Measurements from ENCODE around the gene KLRD1. TPM values are rescaled to one million over a fixed set of nuclear protein-coding genes. Genes with fewer than 3 reads are reported as not detected.

The KLRD1 gene
- total RNA-seq, 2 donors from 2014 or later, result 0.59 to 2.2 TPM

DNA sequence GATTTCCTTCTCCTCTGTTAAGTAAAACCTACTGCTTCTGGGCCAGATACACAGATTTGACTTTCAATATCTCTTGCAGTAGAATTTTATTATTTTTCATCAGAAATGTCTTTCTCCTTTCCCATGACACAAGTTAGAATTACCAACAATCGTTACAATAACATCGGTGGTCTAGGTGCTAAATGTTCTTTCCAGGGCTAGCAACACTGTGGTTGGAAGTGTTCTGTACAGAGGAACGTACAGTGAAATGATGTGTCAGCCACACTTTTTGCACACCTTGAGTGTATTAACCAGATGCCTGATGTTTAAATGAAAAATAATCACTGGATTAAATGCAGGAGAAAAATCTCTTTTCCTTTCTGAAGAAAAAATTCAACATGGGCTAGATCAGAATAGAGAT is 27.7 kb upstream of the KLRD1 start:
- H3K9me3 ChIP-seq (ENCODE audit: control insufficient read depth, low read length), result no peaks in the 10 kb centered on the region
- no peak overlapping the region for H3K4me3 ChIP-seq (ENCODE audit: low read length)
- H3K27me3 Mint-ChIP-seq (ENCODE audit: insufficient read depth), result no peaks in the 10 kb centered on the region
- WGBS, 2 experiments (ENCODE audit: insufficient coverage in 1 of 2, insufficient read length in 1 of 2), result 95 to 96% methylated on average over 3 of the region's 3 CpGs
- no peak overlapping the region for H3K4me3 Mint-ChIP-seq
- no peak overlapping the region for H3K27ac Mint-ChIP-seq
- no peaks in the 10 kb centered on the region for H3K27me3 ChIP-seq (ENCODE audit: control insufficient read depth, insufficient read depth, low read length, poor library complexity, severe bottlenecking)
- H3K36me3 ChIP-seq (ENCODE audit: control insufficient read depth, insufficient read depth, low read length), result no peaks in the 10 kb centered on the region
- no peak for DNase-seq
- H3K9ac ChIP-seq (ENCODE audit: extremely low read depth, low read length, poor library complexity, severe bottlenecking), result no peak overlapping the region
- no peaks in the 10 kb centered on the region for H3K36me3 Mint-ChIP-seq (ENCODE audit: low read depth)
- no peak overlapping the region for H3K27ac ChIP-seq (ENCODE audit: low read depth, low read length)
- TF ChIP-seq, protein P1, sequence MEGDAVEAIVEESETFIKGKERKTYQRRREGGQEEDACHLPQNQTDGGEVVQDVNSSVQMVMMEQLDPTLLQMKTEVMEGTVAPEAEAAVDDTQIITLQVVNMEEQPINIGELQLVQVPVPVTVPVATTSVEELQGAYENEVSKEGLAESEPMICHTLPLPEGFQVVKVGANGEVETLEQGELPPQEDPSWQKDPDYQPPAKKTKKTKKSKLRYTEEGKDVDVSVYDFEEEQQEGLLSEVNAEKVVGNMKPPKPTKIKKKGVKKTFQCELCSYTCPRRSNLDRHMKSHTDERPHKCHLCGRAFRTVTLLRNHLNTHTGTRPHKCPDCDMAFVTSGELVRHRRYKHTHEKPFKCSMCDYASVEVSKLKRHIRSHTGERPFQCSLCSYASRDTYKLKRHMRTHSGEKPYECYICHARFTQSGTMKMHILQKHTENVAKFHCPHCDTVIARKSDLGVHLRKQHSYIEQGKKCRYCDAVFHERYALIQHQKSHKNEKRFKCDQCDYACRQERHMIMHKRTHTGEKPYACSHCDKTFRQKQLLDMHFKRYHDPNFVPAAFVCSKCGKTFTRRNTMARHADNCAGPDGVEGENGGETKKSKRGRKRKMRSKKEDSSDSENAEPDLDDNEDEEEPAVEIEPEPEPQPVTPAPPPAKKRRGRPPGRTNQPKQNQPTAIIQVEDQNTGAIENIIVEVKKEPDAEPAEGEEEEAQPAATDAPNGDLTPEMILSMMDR (conservative IDR thresholded peaks at IDR 0.05), result no peak
- H3K4me1 Mint-ChIP-seq, result no peaks in the 10 kb centered on the region
- H3K4me1 ChIP-seq (ENCODE audit: control insufficient read depth, insufficient read depth, low read length), result no peaks in the 10 kb centered on the region
- peaks cover 2% of the 10 kb centered on the region for H3K9me3 Mint-ChIP-seq

DNA sequence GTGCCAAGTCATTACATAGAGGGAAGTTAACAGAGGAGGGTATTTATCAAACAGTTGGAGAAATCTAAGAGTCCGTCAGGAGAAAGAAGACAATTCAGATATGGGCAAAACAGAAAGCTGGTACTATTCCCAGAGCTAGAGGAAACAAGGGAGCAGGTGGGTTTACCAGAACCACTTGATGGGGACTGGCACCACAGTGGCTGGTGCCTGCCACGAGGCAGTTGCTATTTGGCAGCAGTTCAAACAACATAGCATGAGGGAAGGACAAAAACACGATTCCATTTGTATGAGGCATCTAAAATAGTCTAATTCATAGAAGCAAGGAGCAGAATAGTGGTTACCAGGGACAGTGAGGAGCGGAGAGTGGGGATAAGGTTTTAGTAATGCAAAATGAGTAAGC is 24.6 kb upstream of the KLRD1 start:
- DNase-seq, result no peak
- Mint-ChIP-seq H3K9me3 (no peaks in the 10 kb centered on the region), H3K27me3 (ENCODE audit: insufficient read depth) (no peaks in the 10 kb centered on the region), H3K4me3 (no peak overlapping the region), H3K27ac (no peak overlapping the region), H3K36me3 (ENCODE audit: low read depth) (no peaks in the 10 kb centered on the region), H3K4me1 (no peaks in the 10 kb centered on the region)
- no peaks in the 10 kb centered on the region for H3K36me3 ChIP-seq (ENCODE audit: control insufficient read depth, insufficient read depth, low read length)
- H3K4me1 ChIP-seq (ENCODE audit: control insufficient read depth, insufficient read depth, low read length), result no peaks in the 10 kb centered on the region
- 85 to 95% methylated on average over 3 to 4 of the region's 4 CpGs for WGBS, 2 experiments (ENCODE audit: insufficient coverage in 1 of 2, insufficient read length in 1 of 2)
- H3K9ac ChIP-seq (ENCODE audit: extremely low read depth, low read length, poor library complexity, severe bottlenecking), result no peak overlapping the region
- H3K27me3 ChIP-seq (ENCODE audit: control insufficient read depth, insufficient read depth, low read length, poor library complexity, severe bottlenecking), result no peaks in the 10 kb centered on the region
- H3K4me3 ChIP-seq (ENCODE audit: low read length), result no peak overlapping the region
- no peaks in the 10 kb centered on the region for H3K9me3 ChIP-seq (ENCODE audit: control insufficient read depth, low read length)
- H3K27ac ChIP-seq (ENCODE audit: low read depth, low read length), result no peak overlapping the region
- TF ChIP-seq, protein P1 (conservative IDR thresholded peaks at IDR 0.05), result no peak

DNA sequence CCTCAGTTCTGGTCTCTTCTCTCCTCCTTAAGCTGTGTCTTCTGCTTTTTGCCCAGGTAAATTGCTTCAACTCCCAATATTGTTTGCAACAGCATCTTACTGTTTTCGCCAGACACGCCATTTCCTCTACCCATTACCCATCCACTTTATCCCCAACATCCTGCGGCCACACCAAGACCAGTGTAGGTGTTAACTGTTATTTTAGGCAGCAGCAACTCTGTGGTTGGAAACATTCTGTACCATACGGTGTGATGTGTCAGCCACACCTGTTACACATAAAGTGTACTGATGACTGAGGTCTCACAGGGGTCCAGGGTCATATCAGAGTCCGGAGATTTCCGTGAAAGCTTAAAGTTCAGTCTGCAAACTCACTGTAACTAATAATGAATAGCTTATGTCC is 21.8 kb upstream of the KLRD1 start:
- no peak for DNase-seq

More for the DNA sequence above, 21.8 kb upstream of the KLRD1 start:
- H3K27me3 Mint-ChIP-seq (ENCODE audit: insufficient read depth), result no peaks in the 10 kb centered on the region
- Histone ChIP-seq H3K36me3 (ENCODE audit: control insufficient read depth, insufficient read depth, low read length) (no peaks in the 10 kb centered on the region), H3K4me3 (ENCODE audit: low read length) (no peak overlapping the region), H3K9me3 (ENCODE audit: control insufficient read depth, low read length) (no peaks in the 10 kb centered on the region), H3K9ac (ENCODE audit: extremely low read depth, low read length, poor library complexity, severe bottlenecking) (no peak overlapping the region), H3K27me3 (ENCODE audit: control insufficient read depth, insufficient read depth, low read length, poor library complexity, severe bottlenecking) (no peaks in the 10 kb centered on the region), H3K27ac (ENCODE audit: low read depth, low read length) (no peak overlapping the region), H3K4me1 (ENCODE audit: control insufficient read depth, insufficient read depth, low read length) (no peaks in the 10 kb centered on the region)
- H3K27ac Mint-ChIP-seq, result no peak overlapping the region
- no peaks in the 10 kb centered on the region for H3K9me3 Mint-ChIP-seq
- WGBS, 2 experiments (ENCODE audit: insufficient coverage in 1 of 2, insufficient read length in 1 of 2), result 81 to 93% methylated on average over 2 to 6 of the region's 6 CpGs
- TF ChIP-seq, protein P1 (conservative IDR thresholded peaks at IDR 0.05), result no peak
- no peaks in the 10 kb centered on the region for H3K4me1 Mint-ChIP-seq
- no peak overlapping the region for H3K4me3 Mint-ChIP-seq
- no peaks in the 10 kb centered on the region for H3K36me3 Mint-ChIP-seq (ENCODE audit: low read depth)
